GM13977 (cell line): ENCODE results near the gene CNTROB.

ENCODE experiments used
- DNase-seq: peaks from one replicate; pipeline ENCODE4 v3.0.0; 2012; ENCODE audit warnings: low spot score
- CTCF ChIP-seq: IDR thresholded peaks from 2 replicates; pipeline ENCODE4 v1.5.1; 2012; ENCODE audit warnings: mild to moderate bottlenecking, control low read depth; ENCODE audit not compliant: insufficient read depth; ENCODE audit errors: extremely low read depth, missing control alignments
- in situ Hi-C: fragments of 300-500 bp; cut with MboI; formaldehyde crosslinking; loops from one replicate; pipeline ENCODE4 v1.12.0; 2022; ENCODE audit warnings: low sequenced_read_pairs, low pct_unique_long_range_greater_than_20kb, mixed read lengths, inconsistent platforms; ENCODE audit not compliant: unreplicated experiment

CNTROB gene

GRCh38 chr17:7982173-7982572, 50.2 kb downstream of the CNTROB start:
- DNase-seq: no peak
- no peak for TF ChIP-seq CTCF
- in situ Hi-C loops: loop anchor here (10.0 kb wide), 1 partner anchor 67 kb away; the partner anchor contains the start of gene RNF227

GRCh38 chr17:7982666-7983065, 50.7 kb downstream of the CNTROB start:
- DNase-seq: no peak
- in situ Hi-C loops: loop anchor here (10.0 kb wide), 1 partner anchor 68 kb away; the partner anchor contains the start of gene RNF227
- TF ChIP-seq CTCF: peak; percentile 34

GRCh38 chr17:7984904-7985303, 52.9 kb downstream of the CNTROB start:
- DNase-seq: no peak
- TF ChIP-seq CTCF: no peak
- in situ Hi-C loops: loop anchor here (10.0 kb wide), 1 partner anchor 70 kb away; the partner anchor contains the start of gene RNF227

- no peak for TF ChIP-seq CTCF
- in situ Hi-C loops: loop anchor here (10.0 kb wide), 1 partner anchor 73 kb away; the partner anchor contains the start of gene RNF227
- no peak for DNase-seq
Measured at GRCh38 chr17:7987112-7987893, 55.3 kb downstream of the CNTROB start.

- peak; percentile 85 for DNase-seq
- in situ Hi-C loops: loop anchor here (10.0 kb wide), 1 partner anchor 74 kb away; the partner anchor contains the start of gene RNF227
- TF ChIP-seq CTCF: peak; percentile 53
Measured at GRCh38 chr17:7988750-7989178, 56.8 kb downstream of the CNTROB start.

GRCh38 chr17:7989781-7990655, 58.0 kb downstream of the CNTROB start:
- in situ Hi-C loops: loop anchor here (10.0 kb wide), 1 partner anchor 75 kb away; the partner anchor contains the start of gene RNF227
- peak; percentile 91 for DNase-seq
- peak; percentile 99 for TF ChIP-seq CTCF
